GM08714 (cell line): Measurements from ENCODE around the gene PADI1.
"Not testable (repeated sequence)": the region's sequence is repeated elsewhere in the genome, so short reads cannot be mapped to it uniquely, and the experiment has no call there.

Experiments
- H3K4me3 ChIP-seq: fragments of 200-500 bp; sonication (Bioruptor generic); 2 replicates; pipeline ENCODE4 v1.5.1; 2014; ENCODE audit warnings: mild to moderate bottlenecking, low read length, inconsistent platforms
- ZNF274 ChIP-seq: IDR thresholded peaks from 2 replicates; pipeline ENCODE4 v1.6.1; 2012; ENCODE audit warnings: mild to moderate bottlenecking, low read depth, low read length

PADI1 gene

GRCh38 chr1:17230106-17230505, 25.2 kb downstream of the PADI1 start:
- no peak overlapping the region for H3K4me3 ChIP-seq
- no peak for TF ChIP-seq ZNF274

- no peak for TF ChIP-seq ZNF274
- H3K4me3 ChIP-seq, result no peak overlapping the region
Measured at GRCh38 chr1:17230671-17231310, 25.9 kb downstream of the PADI1 start.

GRCh38 chr1:17232759-17233661, 28.1 kb downstream of the PADI1 start:
- no peak for TF ChIP-seq ZNF274

GRCh38 chr1:17233675-17234320, 28.9 kb downstream of the PADI1 start:
- H3K4me3 ChIP-seq, result no peak overlapping the region
- no peak for TF ChIP-seq ZNF274

More at GRCh38 chr1:17232759-17233661, 28.1 kb downstream of the PADI1 start:
- H3K4me3 ChIP-seq, result no peak overlapping the region

- no peak overlapping the region for H3K4me3 ChIP-seq
- no peak for TF ChIP-seq ZNF274
Measured at GRCh38 chr1:17234405-17234804, 29.5 kb downstream of the PADI1 start.

- TF ChIP-seq ZNF274, result no peak
- H3K4me3 ChIP-seq, result no peak overlapping the region
Measured at GRCh38 chr1:17235135-17235885, 30.4 kb downstream of the PADI1 start.

GRCh38 chr1:17236779-17237560, 32.0 kb downstream of the PADI1 start:
- H3K4me3 ChIP-seq, result no peak overlapping the region
- no peak for TF ChIP-seq ZNF274

GRCh38 chr1:17237561-17237903, 32.6 kb downstream of the PADI1 start:
- TF ChIP-seq ZNF274, result no peak
- no peak overlapping the region for H3K4me3 ChIP-seq

- H3K4me3 ChIP-seq, result no peak overlapping the region
- no peak for TF ChIP-seq ZNF274
Measured at GRCh38 chr1:17239420-17239819, 34.5 kb downstream of the PADI1 start.

- H3K4me3 ChIP-seq, result not testable (repeated sequence)
Measured at GRCh38 chr1:17241011-17241779, 36.3 kb downstream of the PADI1 start.

GRCh38 chr1:17241780-17242074, 36.8 kb downstream of the PADI1 start:
- not testable (repeated sequence) for H3K4me3 ChIP-seq

GRCh38 chr1:17243274-17243673, 38.3 kb downstream of the PADI1 start:
- no peak for TF ChIP-seq ZNF274

GRCh38 chr1:17244821-17245740, 40.2 kb downstream of the PADI1 start:
- H3K4me3 ChIP-seq, result no peak overlapping the region
- TF ChIP-seq ZNF274, result no peak

More at GRCh38 chr1:17243274-17243673, 38.3 kb downstream of the PADI1 start:
- H3K4me3 ChIP-seq, result no peak overlapping the region
